BE2C (cell line): ENCODE results near the gene MICU1.
"Not testable (repeated sequence)": the region's sequence is repeated elsewhere in the genome, so short reads cannot be mapped to it uniquely, and the experiment has no call there.

Experiments
- DNase-seq: peaks from one replicate; pipeline ENCODE4 v3.0.0-alpha.2; 2020
- H3K27me3 ChIP-seq: fragments of 250-450 bp; sonication (Bioruptor Pico); 2 replicates; pipeline ENCODE4 v1.5.1; 2020; ENCODE audit warnings: mild to moderate bottlenecking
- H3K36me3 ChIP-seq: fragments of 250-450 bp; sonication (Bioruptor Pico); 2 replicates; pipeline ENCODE4 v1.5.1; 2020; ENCODE audit warnings: mild to moderate bottlenecking
- H3K4me1 ChIP-seq: fragments of 250-450 bp; sonication (Bioruptor Pico); 2 replicates; pipeline ENCODE4 v1.5.1; 2020
- H3K4me3 ChIP-seq: 2 replicates; pipeline ENCODE4 v1.5.1; 2011; ENCODE audit warnings: low read depth, low read length
- H3K9me3 ChIP-seq: fragments of 250-450 bp; sonication (Bioruptor Pico); 2 replicates; pipeline ENCODE4 v1.5.1; 2020
- TF ChIP-seq, protein P1 (sequence below): IDR thresholded peaks from 2 replicates; pipeline ENCODE4 v1.5.1; 2012; ENCODE audit warnings: mild to moderate bottlenecking, low read depth, low read length

MICU1 gene

DNA sequence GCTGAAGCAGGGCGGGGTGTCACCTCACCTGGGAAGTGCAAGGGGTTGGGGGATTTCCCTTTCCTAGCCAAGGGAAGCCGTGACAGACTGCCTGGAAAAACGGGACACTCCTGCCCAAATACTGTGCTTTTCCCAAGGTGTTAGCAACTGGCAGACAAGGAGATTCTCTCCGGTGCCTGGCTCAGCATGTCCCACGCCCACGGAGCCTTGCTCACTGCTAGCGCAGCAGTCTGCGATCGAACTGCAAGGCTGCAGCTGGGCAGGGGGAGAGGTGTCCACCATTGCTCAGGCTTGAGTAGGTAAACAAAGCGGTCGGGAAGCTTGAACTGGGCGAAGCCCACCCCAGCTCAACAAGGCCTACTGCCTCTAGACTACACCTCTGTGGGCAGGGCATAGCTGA, 190.3 kb downstream of the MICU1 start:
- no peak for DNase-seq
- no peaks in the 10 kb centered on the region; the same call in 1 of the 2 replicates for H3K9me3 ChIP-seq
- H3K4me1 ChIP-seq = no peaks in the 10 kb centered on the region
- TF ChIP-seq, protein P1, sequence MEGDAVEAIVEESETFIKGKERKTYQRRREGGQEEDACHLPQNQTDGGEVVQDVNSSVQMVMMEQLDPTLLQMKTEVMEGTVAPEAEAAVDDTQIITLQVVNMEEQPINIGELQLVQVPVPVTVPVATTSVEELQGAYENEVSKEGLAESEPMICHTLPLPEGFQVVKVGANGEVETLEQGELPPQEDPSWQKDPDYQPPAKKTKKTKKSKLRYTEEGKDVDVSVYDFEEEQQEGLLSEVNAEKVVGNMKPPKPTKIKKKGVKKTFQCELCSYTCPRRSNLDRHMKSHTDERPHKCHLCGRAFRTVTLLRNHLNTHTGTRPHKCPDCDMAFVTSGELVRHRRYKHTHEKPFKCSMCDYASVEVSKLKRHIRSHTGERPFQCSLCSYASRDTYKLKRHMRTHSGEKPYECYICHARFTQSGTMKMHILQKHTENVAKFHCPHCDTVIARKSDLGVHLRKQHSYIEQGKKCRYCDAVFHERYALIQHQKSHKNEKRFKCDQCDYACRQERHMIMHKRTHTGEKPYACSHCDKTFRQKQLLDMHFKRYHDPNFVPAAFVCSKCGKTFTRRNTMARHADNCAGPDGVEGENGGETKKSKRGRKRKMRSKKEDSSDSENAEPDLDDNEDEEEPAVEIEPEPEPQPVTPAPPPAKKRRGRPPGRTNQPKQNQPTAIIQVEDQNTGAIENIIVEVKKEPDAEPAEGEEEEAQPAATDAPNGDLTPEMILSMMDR = no peak
- no peak overlapping the region for H3K4me3 ChIP-seq
- no peaks in the 10 kb centered on the region for H3K36me3 ChIP-seq
- no peaks in the 10 kb centered on the region for H3K27me3 ChIP-seq

GRCh38 chr10:72430936-72431335, 194.9 kb downstream of the MICU1 start:
- not testable (repeated sequence) for H3K27me3 ChIP-seq, H3K4me1 ChIP-seq, DNase-seq, H3K36me3 ChIP-seq, H3K9me3 ChIP-seq, H3K4me3 ChIP-seq

GRCh38 chr10:72429931-72430330, 195.9 kb downstream of the MICU1 start:
- Histone ChIP-seq H3K4me3 (no peak overlapping the region), H3K27me3 (no peaks in the 10 kb centered on the region), H3K4me1 (no peaks in the 10 kb centered on the region), H3K9me3 (no peaks in the 10 kb centered on the region), H3K36me3 (no peaks in the 10 kb centered on the region)
- TF ChIP-seq, protein P1 = no peak
- DNase-seq = no peak

DNA sequence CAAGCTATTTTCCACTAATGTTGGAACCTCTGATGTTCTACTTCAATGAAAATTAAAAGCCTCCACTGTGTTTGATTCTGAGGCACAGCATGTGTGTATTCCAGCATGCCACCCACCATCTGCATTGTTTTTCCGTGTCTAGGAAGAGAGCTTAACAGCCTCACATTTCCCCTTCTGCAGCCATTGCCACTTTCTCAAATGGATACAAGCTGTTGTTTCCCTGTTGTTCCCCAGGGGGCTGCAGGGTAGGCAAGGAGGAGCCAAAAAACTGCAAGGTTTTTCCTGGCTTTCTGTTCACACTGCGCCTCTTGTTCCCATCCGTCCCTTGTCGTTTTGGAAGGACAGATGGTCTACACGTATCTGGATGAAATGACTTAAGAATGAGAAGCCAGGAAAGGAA, 198.9 kb downstream of the MICU1 start:
- Histone ChIP-seq H3K4me3 (no peak overlapping the region), H3K36me3 (no peaks in the 10 kb centered on the region), H3K4me1 (no peaks in the 10 kb centered on the region), H3K9me3 (no peaks in the 10 kb centered on the region), H3K27me3 (no peaks in the 10 kb centered on the region)
- TF ChIP-seq, protein P1 = no peak
- no peak for DNase-seq

GRCh38 chr10:72425133-72425532, 200.7 kb downstream of the MICU1 start:
- Histone ChIP-seq H3K4me3 (no peak overlapping the region), H3K9me3 (no peaks in the 10 kb centered on the region), H3K36me3 (no peaks in the 10 kb centered on the region), H3K4me1 (no peaks in the 10 kb centered on the region), H3K27me3 (no peaks in the 10 kb centered on the region)
- TF ChIP-seq, protein P1 = no peak
- DNase-seq = no peak

GRCh38 chr10:72424561-72424960, 201.3 kb downstream of the MICU1 start:
- DNase-seq = no peak
- TF ChIP-seq, protein P1 = no peak
- H3K36me3 ChIP-seq = no peaks in the 10 kb centered on the region
- no peaks in the 10 kb centered on the region for H3K9me3 ChIP-seq
- no peaks in the 10 kb centered on the region for H3K4me1 ChIP-seq
- H3K27me3 ChIP-seq = no peaks in the 10 kb centered on the region
- no peak overlapping the region for H3K4me3 ChIP-seq

GRCh38 chr10:72423426-72423825, 202.5 kb downstream of the MICU1 start:
- TF ChIP-seq, protein P1 = no peak
- Histone ChIP-seq H3K4me1 (no peaks in the 10 kb centered on the region), H3K4me3 (no peak overlapping the region), H3K9me3 (no peaks in the 10 kb centered on the region), H3K36me3 (no peaks in the 10 kb centered on the region), H3K27me3 (no peaks in the 10 kb centered on the region)
- no peak for DNase-seq
